ENCODE data around the gene DAG1.
"Not testable (repeated sequence)": the region's sequence is repeated elsewhere in the genome, so short reads cannot be mapped to it uniquely, and the experiment has no call there.

Gene DAG1

GRCh38 chr3:49470714-49471420, 800 bp downstream of the DAG1 start:
- no peak for DNase-seq

GRCh38 chr3:49471856-49472495, 1.9 kb downstream of the DAG1 start:
- no peak for DNase-seq

- DNase-seq, result no peak
Observed at GRCh38 chr3:49476563-49476962, 6.5 kb downstream of the DAG1 start.

- DNase-seq, result no peak
Observed at GRCh38 chr3:49482766-49483165, 12.7 kb downstream of the DAG1 start.

- no peak for DNase-seq
Observed at GRCh38 chr3:49484471-49484870, 14.4 kb downstream of the DAG1 start.

- no peak for DNase-seq
Observed at GRCh38 chr3:49489247-49489646, 19.2 kb downstream of the DAG1 start.

GRCh38 chr3:49492969-49493368, 22.9 kb downstream of the DAG1 start:
- DNase-seq, result no peak

- DNase-seq, result no peak
Observed at GRCh38 chr3:49493901-49494300, 23.8 kb downstream of the DAG1 start.

GRCh38 chr3:49495023-49495422, 25.0 kb downstream of the DAG1 start:
- DNase-seq, result no peak

- DNase-seq, result not testable (repeated sequence)
Observed at GRCh38 chr3:49496845-49497244, 26.8 kb downstream of the DAG1 start.

GRCh38 chr3:49497606-49498005, 27.5 kb downstream of the DAG1 start:
- DNase-seq, result no peak

GRCh38 chr3:49498239-49498638, 28.2 kb downstream of the DAG1 start:
- DNase-seq, result no peak

- no peak for DNase-seq
Observed at GRCh38 chr3:49498648-49499047, 28.6 kb downstream of the DAG1 start.

GRCh38 chr3:49500205-49500731, 30.2 kb downstream of the DAG1 start:
- DNase-seq, result no peak

GRCh38 chr3:49500732-49501609, 30.9 kb downstream of the DAG1 start:
- no peak for DNase-seq

GRCh38 chr3:49501842-49502241, 31.8 kb downstream of the DAG1 start:
- DNase-seq, result no peak

GRCh38 chr3:49506906-49507305, 36.8 kb downstream of the DAG1 start:
- no peak for DNase-seq

- DNase-seq, result no peak
Observed at GRCh38 chr3:49509028-49509561, 39.0 kb downstream of the DAG1 start.

- DNase-seq, result no peak
Observed at GRCh38 chr3:49511639-49512038, 41.6 kb downstream of the DAG1 start.

GRCh38 chr3:49512781-49513355, 42.8 kb downstream of the DAG1 start:
- no peak for DNase-seq

- no peak for DNase-seq
Observed at GRCh38 chr3:49513494-49514124, 43.5 kb downstream of the DAG1 start.

- no peak for DNase-seq
Observed at GRCh38 chr3:49518016-49518415, 47.9 kb downstream of the DAG1 start.
